Fibroblast of skin of right biceps (primary cell): ENCODE measurements around the gene RPSA.

ENCODE experiments used
- DNase-seq: peaks from one replicate; pipeline ENCODE4 v3.0.0-alpha.2; 2013

Gene RPSA

DNA sequence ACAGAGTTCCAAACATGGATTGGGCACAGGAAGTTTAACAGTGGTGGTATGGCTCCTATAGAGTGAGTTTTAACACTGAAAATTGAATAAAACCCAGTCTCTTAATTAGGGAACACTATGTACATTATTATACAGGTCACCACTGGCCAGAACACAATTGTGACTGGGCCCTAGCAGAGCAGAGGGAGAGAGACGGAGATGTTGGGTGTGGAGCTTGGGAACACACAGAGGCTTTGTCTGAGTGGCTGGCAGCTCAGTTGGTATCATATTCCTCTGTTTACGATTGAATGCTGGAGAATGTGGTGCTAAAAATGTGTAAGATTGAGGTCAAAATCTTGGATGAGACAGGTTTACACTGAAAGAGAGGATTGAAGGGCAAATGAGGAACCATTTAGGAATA is 54.2 kb downstream of the RPSA start:
- DNase-seq, result no peak
